Stimulated activated CD4-positive, alpha-beta T cell treated with anti-CD3 and anti-CD28 coated beads, Interleukin-2, amount 100 ng/mL, for 24 hours (primary cell): ENCODE data around the gene TRAPPC4.
"Not testable (repeated sequence)": the region's sequence is repeated elsewhere in the genome, so short reads cannot be mapped to it uniquely, and the experiment has no call there.

Experiments used
- DNase-seq, 2 donors: peaks; one replicate each; pipeline ENCODE4 v3.0.0-alpha.2; 2020

Gene TRAPPC4, protein sequence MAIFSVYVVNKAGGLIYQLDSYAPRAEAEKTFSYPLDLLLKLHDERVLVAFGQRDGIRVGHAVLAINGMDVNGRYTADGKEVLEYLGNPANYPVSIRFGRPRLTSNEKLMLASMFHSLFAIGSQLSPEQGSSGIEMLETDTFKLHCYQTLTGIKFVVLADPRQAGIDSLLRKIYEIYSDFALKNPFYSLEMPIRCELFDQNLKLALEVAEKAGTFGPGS

GRCh38 chr11:119018074-119018938 lies at the start of gene TRAPPC4, which contains the start of gene RPS25:
Gene TRAPPC4, plus strand, starts transcription at chr11:119018766. Its CDS starts 30 bp downstream, at chr11:119018796.
Gene RPS25, minus strand, starts transcription at chr11:119018343. Its CDS starts 59 bp downstream, at chr11:119018284.
- peak; percentile 93 to 96 for DNase-seq

DNA sequence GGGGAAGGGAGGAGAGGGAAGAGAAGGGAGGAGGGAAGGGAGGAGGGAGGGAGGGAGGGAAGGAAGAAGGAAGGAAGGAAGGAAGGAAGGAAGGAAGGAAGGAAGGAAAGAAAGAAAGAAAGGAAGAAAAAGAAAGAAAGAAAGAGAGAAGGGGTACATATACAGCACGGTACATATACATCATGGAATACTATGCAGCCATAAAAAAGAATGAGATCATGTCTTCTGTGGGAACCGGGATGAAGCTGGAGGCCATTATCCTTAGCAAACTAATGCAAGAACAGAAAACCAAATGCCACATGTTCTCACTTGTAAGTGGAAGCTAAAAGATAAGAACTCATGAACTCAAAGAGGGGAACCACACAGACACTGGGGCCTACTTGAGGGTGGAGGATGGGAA lies 49.1 kb upstream of the TRAPPC4 start:
- not testable (repeated sequence) for DNase-seq

DNA sequence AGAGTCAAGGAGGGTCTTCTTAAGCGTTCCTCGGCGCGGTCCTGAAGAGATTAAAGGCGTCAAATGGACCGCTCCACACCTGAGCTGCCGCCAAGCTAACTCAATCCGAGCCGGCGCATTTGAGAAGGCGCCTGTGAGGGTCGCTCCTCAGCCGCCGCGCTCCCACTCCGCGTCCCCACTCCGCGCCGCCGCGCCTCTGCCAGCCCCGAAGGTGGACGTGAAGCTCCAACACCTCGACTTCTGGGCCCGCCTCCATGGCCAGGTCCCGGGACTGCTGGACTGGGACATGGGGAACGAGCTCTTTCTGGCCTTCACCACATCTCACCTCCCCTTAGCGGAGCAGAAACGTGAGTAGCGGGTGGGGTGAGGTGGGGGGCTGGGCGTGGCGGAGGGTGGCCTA lies 46.9 kb upstream of the TRAPPC4 start, which contains the start of gene FOXR1:
Gene FOXR1, plus strand, starts transcription at position 116 of the 400 bp plus-strand sequence. Its CDS starts 171 bp downstream, at position 287.
- DNase-seq: no peak

DNA sequence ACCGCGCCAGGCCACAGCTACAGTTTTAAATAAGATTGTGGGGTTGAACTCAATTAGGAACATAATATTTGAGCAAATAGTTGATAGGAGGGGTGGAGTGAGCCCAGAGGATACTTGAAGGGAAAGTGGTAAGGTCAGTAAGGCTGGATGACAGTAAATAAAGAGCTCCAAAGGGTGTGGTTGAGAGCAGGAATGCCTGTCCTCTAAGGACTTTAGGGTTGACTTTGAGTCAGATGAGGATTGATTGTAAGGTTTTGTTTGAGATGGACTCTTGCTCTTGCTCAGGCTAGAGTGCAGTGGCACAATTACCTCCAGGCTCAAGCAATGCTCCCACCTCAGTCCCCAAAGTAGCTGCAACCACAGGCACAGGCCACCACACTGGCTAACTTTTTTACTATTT lies 44.6 kb upstream of the TRAPPC4 start:
- DNase-seq: no peak

DNA sequence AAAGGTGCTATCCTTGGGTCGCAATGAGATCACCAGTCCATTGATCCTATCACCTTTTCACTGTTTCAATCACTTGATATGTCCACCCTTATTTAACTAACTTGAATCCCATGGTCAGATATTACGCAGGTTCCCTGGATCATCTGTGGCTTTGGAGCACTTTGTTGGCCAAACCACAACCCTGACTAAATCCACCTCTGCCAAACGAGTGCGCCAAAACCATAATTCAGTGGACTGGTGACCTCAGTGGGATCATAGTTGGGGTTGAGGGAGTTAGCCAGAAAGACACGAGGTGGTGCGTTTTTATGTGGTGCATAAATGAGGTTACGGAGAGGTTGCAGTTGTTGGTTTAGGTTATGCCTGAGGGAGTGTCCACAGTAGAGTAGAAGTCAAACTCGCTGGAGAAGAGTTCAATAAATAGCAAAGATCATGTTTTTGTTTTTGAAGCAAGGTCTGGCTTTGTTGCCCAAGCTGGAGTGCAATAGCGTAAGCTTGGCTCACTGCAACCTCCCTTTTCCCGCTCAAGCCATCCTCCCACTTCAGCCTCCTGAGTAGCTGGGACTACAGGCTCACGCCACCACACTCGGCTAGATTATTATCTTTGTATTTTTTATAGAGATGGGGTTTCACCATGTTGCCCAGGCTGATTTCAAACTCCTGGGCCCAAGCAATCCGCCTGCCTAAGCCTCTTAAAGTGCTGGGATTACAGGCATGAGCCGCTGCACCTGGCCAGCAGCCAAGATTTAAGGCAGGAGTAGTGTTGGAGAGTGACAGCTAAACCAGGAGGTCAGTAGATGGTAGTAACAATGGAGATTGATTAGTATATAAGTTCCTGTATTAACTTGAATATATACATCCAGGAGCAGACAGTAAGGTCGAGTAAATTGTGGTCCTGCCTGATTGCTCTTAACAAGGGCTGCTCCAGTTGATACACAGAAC lies 42.5 kb upstream of the TRAPPC4 start:
- DNase-seq: no peak

GRCh38 chr11:118979434-118979833 lies 39.1 kb upstream of the TRAPPC4 start:
- no peak for DNase-seq

GRCh38 chr11:118980191-118980881 lies 38.2 kb upstream of the TRAPPC4 start:
- DNase-seq: no peak

DNA sequence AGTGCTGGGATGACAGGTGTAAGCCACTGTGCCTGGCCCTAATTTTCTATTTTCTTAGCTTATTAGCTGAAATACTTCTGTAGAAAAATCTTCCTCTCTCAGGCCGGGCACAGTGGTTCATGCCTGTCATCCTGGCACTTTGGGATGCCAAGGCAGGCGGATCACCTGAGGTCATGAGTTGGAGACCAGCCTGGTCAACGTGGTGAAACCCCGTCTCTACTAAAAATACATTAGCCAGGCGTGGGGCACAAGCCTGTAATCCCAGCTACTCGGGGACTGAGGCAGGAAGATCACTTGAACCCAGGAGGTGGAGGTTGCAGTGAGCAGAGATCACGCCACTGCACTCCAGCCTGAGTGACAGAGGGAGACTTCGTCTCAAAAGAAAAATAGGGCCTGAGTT lies 34.2 kb upstream of the TRAPPC4 start:
- not testable (repeated sequence) for DNase-seq

DNA sequence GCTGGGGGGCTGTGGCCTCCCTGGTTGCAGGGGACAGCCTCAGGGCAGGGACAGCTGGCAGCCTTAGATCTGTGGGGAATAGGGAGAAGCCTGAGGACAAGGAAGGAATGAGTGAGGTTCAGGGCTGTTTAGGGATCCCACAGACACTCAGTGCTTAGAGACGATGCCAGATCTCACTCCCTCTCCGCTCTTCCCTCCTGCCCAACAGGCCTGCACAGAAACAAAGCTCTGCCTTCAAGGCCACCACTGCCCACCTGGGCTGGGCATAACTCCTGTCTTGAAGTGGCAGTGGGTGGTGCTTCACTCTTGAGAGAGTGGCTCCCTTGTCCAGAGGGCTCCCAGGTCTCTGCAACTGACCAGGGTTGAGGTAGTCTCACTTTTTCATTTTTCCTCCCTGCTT lies 33.7 kb upstream of the TRAPPC4 start:
- DNase-seq: no peak

DNA sequence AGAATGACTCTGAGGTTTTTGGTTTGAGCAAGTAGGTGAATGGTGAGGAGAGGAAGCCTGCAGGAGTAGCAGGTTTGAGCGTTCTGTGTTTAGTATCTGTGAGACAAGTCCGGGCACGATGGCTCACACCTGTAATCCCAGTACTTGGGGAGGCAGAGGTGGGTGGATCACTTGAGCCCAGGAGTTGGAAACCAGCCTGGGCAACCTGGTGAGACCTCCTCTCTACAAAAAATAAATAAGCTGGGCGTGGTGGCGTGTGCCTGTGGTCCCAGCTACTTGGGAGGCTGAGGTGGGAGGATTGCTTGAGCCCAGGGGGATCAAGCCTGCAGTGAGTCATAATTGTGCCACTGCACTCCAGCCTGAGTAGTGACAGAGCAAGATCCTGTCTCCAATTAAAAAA lies 30.3 kb upstream of the TRAPPC4 start:
- DNase-seq: no peak

DNA sequence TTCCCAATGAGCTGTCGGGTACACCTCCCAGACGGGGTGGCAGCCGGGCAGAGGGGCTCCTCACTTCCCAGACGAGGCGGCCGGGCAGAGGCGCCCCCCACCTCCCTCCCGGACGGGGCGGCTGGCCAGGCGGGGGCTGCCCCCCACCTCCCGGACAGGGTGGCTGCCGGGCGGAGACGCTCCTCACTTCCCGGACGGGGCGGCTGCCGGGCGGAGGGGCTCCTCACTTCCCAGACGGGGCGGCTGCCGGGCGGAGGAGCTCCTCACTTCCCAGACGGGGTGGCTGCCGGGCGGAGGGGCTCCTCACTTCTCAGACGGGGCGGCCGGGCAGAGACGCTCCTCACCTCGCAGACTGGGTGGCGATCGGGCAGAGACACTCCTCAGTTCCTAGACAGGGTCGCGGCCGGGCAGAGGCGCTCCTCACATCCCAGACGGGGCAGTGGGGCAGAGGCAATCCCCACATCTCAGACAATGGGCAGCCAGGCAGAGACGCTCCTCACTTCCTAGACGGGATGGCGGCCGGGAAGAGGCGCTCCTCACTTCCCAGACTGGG lies 27.0 kb upstream of the TRAPPC4 start:
- not testable (repeated sequence) for DNase-seq

DNA sequence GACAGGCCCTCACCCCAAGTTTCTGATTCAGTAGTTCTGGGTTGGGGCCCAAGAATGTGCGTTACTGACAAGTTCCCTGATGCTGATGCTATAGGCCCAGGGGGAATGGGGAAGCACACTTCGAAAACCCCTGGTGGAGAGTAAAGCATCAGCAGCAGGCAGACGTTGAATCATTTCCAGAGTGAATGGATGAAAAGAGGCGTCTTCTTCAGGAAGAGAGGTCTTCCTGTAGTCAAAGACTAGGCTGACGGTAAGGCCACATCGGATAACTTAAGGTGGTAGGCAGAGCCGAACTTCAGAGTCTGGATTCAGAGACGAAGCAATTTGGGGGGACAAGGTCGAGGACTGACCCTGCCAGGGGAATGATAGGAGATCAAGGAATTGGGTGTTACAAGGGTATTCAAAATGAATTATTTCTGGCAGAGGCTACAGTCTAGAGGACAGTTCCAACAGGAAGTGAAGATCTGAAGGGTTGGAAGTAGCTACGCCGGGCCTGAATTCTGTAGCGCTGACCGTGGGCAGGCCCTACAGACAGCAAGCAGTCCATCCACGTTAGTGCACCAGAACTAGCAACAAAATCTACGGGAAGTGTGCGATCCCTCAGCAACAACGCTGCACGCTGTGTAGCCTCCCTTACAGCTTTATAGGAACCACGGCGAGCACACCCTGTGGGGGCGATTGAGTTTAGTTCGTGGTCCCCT lies 21.5 kb upstream of the TRAPPC4 start:
- DNase-seq: peak; percentile 40 to 50

GRCh38 chr11:118997627-118998387 lies 20.8 kb upstream of the TRAPPC4 start, which contains the start of gene CENATAC:
Gene CENATAC, plus strand, starts transcription at chr11:118998138. Its CDS starts 60 bp downstream, at chr11:118998198.
- DNase-seq: peak; percentile 95 to 98

- no peak for DNase-seq
Measured at GRCh38 chr11:118998388-118998717, 20.2 kb upstream of the TRAPPC4 start.

DNA sequence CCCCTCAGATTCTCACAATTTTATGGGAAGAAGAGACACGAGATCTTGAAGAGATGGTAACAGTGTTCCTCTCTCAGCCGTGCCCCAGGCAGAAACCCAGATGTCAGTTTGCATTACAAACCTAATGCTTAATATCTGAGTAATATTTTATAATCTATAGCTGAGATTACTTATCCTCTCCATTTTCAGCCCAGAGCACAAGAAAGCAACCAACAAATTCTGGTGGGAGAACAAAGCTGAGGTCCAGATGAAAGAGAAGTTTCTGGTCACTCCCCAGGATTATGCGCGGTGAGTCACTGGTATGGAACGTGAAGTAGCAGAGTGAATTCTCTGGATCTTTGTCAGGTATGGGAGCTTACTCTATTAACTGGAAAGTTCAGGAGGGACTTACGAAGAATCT lies 19.7 kb upstream of the TRAPPC4 start:
- no peak for DNase-seq

GRCh38 chr11:119000906-119001305 lies 17.7 kb upstream of the TRAPPC4 start:
- DNase-seq: no peak

DNA sequence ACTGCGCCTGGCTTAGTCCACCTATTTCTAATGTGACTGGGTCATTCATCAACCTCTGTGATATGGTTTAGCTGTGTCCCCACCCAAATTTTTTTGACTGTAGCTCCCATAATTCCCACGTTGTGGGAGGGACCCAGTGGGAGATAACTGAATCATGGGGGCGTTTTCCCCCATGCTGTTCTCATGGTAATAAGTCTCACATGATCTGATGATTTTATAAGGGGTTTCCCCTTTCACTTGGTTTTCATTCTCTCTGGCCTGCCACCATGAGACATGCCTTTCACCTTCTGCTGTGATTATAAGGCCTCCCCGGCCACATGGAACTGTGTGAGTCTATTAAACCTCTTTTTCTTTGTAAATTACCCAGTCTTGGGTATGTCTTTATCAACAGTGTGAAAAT lies 11.9 kb upstream of the TRAPPC4 start:
- no peak for DNase-seq

GRCh38 chr11:119011476-119012053 lies 7.0 kb upstream of the TRAPPC4 start:
- DNase-seq: no peak

DNA sequence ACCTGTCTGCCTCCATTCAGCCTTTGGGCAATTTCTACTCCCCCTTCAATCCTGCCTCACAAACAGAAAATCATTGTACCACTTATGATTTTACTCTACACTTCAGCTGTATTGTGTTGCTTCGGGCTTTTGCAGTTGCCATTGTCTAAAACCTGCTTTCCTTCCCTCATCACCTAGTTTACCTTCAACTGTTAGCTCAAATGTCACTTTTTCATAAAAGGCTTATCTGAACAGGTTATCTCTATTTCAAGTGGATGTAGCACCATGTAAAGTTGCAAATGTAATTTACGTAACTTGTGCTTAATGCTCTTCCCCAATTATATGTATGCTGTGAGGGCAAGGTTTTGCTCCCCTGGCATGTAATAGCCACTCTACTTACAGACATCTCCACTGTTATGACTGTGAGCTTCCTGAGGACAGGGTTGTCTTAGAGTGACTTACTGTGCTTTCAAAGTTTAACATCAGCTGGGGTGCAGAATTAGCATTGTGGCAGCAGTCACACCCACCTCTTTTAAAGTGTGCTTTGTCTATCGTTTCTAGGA lies 5.9 kb upstream of the TRAPPC4 start:
- DNase-seq: no peak
